ENCODE results near the gene RTP5. TPM values are rescaled to one million over a fixed set of nuclear protein-coding genes. Genes with fewer than 3 reads are reported as not detected.

The RTP5 gene
- total and polyA plus RNA-seq, 7 donors = 0.16 to 0.19 TPM; not detected in 5

- no peak overlapping the region for H3K4me3 ChIP-seq
- no peak overlapping the region for H3K27ac ChIP-seq
- TF ChIP-seq POLR2AphosphoS5 (IDR thresholded peaks at IDR 0.05) (no peak), CTCF (IDR thresholded peaks at IDR 0.05) (no peak), POLR2A (IDR thresholded peaks at IDR 0.05) (no peak), EP300 (IDR thresholded peaks at IDR 0.05) (no peak)
- no peaks in the 10 kb centered on the region for H3K4me1 ChIP-seq
- H3K27me3 ChIP-seq = no peaks in the 10 kb centered on the region
- DNase-seq = peak; percentile 46
- no peaks in the 10 kb centered on the region for H3K36me3 ChIP-seq
- intact Hi-C loops (cut with DNase I) = no loop called here
- WGBS, 2 donors = 84 to 88% methylated on average over 10 of the region's 10 CpGs
- H3K9me3 ChIP-seq = no peaks in the 10 kb centered on the region
These were observed 16.4 kb upstream of the RTP5 start for GRCh38 chr2:241852981-241853631.

GRCh38 chr2:241853651-241854341 is 15.7 kb upstream of the RTP5 start:
- H3K27me3 ChIP-seq = peaks cover 0 to under 1% (median 0%) of the 10 kb centered on the region in 3 donors
- H3K9me3 ChIP-seq = no peaks in the 10 kb centered on the region
- 83 to 84% methylated on average over 27 of the region's 27 CpGs for WGBS, 2 donors
- intact Hi-C loops (cut with DNase I) = no loop called here
- peak; percentile 58 for DNase-seq
- H3K27ac ChIP-seq = no peak overlapping the region
- H3K36me3 ChIP-seq = no peaks in the 10 kb centered on the region
- TF ChIP-seq POLR2A (IDR thresholded peaks at IDR 0.05) (no peak), EP300 (IDR thresholded peaks at IDR 0.05) (no peak), CTCF (IDR thresholded peaks at IDR 0.05) (no peak)
- peaks cover 0 to under 1% (median 0%) of the 10 kb centered on the region in 4 donors for H3K4me1 ChIP-seq
- no peak overlapping the region for H3K4me3 ChIP-seq

- H3K4me1 ChIP-seq = peaks cover 0 to 8% (median 8%) of the 10 kb centered on the region in 4 donors
- H3K4me3 ChIP-seq = no peak overlapping the region
- H3K9me3 ChIP-seq = no peaks in the 10 kb centered on the region
- peak; percentile 58 for DNase-seq
- H3K27me3 ChIP-seq = peaks cover 0 to 8% (median 0%) of the 10 kb centered on the region in 3 donors
- TF ChIP-seq POLR2AphosphoS5 (IDR thresholded peaks at IDR 0.05) = no peak
- TF ChIP-seq POLR2A (IDR thresholded peaks at IDR 0.05) = no peak
- TF ChIP-seq EP300 (IDR thresholded peaks at IDR 0.05) = no peak
- 65 to 74% methylated on average over 21 of the region's 21 CpGs for WGBS, 2 donors
- intact Hi-C loops (cut with DNase I) = no loop called here
- no peaks in the 10 kb centered on the region for H3K36me3 ChIP-seq
- H3K27ac ChIP-seq = no peak overlapping the region
These were observed 14.9 kb upstream of the RTP5 start for GRCh38 chr2:241854342-241855244.

- peak; percentile 65 for DNase-seq
- WGBS, 2 donors = 82 to 85% methylated on average over 18 of the region's 18 CpGs
- H3K27ac ChIP-seq = no peak overlapping the region
- intact Hi-C loops (cut with DNase I) = no loop called here
- peaks cover 0 to 16% (median 11%) of the 10 kb centered on the region in 4 donors for H3K4me1 ChIP-seq
- H3K27me3 ChIP-seq = peaks cover 0 to 16% (median 0%) of the 10 kb centered on the region in 3 donors
- H3K36me3 ChIP-seq = no peaks in the 10 kb centered on the region
- no peaks in the 10 kb centered on the region for H3K9me3 ChIP-seq
- TF ChIP-seq CTCF (IDR thresholded peaks at IDR 0.05) = no peak
- TF ChIP-seq POLR2A (IDR thresholded peaks at IDR 0.05) = no peak
- TF ChIP-seq POLR2AphosphoS5 (IDR thresholded peaks at IDR 0.05) = no peak
- TF ChIP-seq EP300 (IDR thresholded peaks at IDR 0.05) = no peak
- no peak overlapping the region for H3K4me3 ChIP-seq
These were observed 14.2 kb upstream of the RTP5 start for GRCh38 chr2:241855245-241855887.
